GM19455 (cell line): ENCODE data around the gene CARTPT.

Experiments used
- ATAC-seq: cut with Tn5 transposase; IDR thresholded peaks from one replicate; pipeline ENCODE4 v1.9.1; 2021; ENCODE audit not compliant: unreplicated experiment

Gene CARTPT

DNA sequence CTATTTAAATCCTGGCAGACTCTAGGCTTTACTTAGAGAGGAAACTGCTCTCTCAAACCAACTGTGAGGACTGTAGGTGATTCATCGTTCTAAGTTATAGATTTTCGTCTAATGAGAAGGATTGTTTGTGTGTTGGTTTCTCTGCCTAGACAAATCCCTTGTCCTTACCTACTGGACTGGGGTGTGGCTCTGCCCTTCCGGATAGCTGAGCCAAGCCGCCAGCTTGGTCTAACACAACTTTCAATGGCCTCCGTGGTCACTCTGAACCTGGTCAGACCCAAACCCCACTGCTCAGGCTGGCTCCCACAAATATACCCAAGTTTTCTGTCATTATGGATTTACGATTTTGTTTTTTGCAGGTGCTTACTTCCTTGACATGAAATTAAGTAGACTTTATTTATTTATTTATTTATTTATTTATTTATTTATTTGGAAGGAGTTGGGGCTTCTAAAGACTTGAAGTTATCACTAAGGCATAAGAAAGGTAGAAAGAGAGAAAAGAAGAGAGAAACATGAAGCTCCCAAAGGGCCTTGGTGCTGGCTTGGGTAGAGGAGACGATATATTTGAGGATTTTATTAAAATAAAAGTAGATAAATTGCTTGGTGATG, 19.0 kb downstream of the CARTPT start:
- no peak for ATAC-seq

DNA sequence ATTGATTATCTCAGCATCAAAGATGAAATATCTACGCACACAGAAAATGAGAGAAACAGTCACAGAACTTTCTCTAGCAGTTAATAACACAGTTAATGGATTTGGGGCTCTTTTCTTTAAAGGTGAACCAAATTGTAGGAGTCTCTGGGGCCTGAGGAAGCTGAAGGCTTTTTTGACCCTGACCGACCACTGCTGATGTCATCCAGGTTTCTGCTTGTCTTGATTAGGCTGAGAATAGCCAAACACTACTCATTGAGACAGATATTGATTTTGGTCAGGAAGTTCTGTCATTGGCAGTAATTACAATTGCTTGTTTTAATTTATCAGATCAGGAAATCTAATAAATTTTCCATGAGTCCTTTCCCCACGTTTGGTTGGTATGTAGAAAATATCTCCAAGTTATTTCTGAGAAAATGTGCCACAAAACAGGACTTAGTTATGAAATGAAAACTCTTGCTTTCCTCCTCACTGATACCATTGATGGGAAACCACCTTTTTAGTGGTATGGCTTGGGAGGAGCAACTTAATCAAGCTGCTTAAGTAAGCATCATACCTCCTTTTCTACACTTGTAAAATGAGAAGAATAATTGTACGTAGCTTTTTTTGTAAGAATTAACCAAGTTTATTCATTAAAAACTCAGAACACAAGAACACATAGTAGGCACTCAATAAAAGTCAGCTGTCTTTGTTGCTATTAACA, 19.7 kb downstream of the CARTPT start:
- ATAC-seq: no peak

DNA sequence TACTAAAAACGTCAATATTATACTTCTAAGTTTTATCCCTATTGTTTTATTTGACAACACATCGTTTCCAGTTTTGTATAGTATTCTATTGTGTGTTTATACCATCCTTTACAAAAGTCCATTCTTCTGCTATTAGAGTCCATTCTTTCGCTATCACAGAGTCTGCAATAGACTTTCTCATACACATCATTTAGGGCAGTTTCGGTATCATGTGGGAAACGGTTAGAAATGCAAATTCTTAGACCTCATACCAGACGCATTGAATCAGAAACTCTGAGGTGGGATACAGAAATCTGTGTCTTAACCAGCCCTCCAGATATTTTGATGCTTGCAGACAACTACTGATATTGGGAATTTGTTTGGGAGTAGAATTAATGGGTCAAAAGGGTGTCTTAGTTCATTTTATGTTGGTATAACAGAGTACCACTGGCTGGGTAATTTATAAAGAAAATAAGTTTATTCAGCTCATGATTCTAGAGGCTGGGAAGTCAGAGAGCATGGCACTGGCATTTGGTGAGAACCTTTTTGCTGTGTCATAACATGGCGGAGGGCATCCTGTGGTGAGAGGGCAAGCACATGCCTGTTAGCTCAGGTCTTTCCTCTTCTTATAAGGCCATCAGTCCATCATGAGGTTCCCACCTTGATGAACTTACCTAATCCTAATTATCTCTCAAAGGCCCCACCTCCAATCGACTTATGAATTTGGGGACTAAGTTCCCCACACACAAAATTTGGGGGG, 21.1 kb downstream of the CARTPT start:
- peak; percentile 96 for ATAC-seq

DNA sequence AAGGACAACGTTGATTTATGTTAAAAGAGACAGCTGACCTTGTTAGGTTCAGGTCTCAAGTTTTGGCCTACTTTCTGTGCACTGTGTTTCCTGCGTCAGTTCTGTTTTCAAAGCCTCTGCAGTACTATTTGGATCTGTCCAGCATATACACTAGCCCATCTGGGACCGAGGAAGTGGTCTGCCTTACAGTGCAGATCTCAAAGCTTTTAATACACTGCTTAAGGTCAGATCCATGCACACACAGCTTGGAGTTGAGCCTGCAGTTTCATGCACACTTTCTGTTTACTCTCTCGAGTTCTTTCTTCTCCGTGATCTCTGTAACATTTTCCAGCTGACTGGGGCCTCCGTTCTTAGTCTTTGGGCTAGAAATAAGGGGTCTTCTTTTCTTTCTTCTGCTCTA, 24.1 kb downstream of the CARTPT start:
- ATAC-seq: no peak

- ATAC-seq: no peak
These were observed 25.1 kb downstream of the CARTPT start for GRCh38 chr5:71744009-71744790.

DNA sequence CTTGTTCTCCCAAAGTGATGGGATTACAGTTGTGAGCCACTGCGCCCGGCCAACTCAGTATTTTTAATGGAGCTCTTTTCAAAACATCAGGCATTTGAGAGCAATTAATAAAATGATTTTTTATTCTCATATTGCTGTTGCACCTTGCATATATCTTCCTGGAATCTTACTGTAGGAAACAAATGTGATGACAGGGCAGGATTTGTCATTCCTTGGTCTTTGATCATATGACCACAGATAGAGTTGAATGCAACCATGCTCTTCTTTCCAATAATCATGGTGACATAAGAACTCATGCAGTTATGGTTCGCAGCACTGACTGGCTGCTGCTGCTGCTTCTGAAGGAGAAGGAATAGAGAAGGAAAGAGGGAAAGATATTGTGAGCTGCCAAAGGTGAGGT, 28.1 kb downstream of the CARTPT start:
- no peak for ATAC-seq

DNA sequence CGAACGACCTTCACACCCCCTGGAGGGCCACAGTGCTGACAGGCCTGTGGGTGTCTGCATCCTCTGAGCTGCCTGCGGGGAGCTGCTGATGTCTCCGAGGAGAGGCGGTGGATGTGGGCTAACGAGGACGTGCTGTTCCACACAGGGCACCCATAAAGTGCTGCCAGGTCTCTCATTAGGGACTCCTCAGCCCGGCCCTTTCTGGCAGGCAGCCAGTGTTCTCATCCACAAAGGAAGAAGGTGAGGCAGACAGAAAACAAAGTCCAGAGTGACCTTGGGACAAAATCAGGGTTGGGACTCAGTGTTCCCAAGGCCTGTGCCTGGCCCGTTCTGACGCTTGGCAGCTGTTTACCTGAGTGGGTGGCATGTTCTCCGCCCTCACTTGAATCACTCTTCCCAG, 29.3 kb downstream of the CARTPT start:
- ATAC-seq: no peak

GRCh38 chr5:71751422-71751821, 32.3 kb downstream of the CARTPT start:
- no peak for ATAC-seq

DNA sequence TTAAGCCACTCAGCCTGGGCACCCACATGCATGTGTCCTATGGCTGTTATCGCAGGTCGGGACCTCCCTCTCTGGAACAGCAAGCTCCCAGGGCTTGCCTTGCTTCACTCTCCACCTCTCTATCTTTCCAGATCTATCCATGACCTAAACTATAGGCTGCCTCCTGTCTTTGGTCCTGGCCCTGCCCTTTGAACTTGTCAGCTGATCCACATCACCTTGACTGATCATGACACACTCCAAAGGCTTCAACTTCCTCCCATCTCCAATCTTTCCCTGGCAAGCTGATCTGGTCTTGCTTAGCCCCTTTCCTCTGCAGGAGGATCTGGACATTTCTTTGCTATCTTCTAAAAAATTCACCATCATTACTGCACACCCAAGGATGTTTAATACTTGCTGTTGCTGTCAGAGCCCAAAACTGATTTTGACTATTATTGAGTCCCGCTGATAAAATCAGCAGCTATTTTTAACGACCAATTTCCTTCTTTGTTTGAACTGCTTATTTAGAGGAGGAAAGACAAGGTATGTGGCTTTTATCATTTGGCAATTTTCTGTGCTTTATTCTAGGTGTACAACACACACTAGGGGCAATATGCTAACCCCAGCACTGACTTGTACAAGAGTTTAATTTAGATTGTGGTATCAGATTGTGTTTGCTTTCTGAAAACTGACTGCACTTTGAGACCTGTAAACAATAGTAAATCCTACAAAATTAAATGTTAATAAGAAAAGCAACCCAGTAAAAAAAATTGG, 33.5 kb downstream of the CARTPT start:
- no peak for ATAC-seq

DNA sequence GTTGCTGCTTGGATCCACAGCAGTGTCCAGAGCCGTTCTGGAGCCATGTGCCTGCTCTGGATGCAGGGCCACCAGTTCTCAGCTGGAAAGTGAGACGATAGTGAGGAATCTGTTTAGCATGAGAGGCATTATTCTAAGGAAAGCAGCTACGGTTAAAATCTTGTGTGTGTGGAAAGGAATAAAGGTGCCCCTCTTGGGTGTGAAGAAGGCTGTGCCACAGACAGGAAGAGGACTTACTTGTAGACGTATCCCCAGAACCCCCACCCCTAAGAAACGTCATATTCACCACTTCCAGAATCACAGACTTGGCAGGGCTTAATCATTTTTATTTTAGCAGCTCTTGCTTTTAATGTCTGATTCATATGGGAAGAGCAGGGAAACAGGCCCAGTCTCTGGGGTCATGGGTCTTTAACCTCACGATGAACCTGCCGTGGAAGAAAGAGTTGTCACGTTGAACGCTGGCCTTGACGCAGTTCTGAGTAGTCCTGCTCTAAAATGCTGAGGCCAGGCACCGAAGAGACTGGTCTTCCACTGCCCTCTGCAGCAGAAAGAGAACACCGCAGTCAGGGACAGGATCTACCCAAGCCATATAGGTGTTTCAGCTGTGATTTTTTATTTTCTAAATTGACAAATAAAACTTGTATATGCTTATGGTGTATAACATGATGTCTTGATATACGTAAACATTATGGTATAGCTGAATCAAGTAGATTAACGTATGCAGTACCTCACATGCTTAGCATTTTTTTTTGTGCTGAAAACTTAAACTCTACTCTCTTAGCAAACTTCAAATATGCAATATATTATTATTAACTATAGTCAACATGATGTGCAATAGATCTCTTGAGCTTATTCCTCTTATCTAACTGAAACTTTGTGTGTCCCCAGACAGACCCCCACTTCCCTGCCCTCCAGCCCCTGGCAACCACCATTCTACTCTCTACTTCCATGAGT, 38.8 kb downstream of the CARTPT start:
- no peak for ATAC-seq

DNA sequence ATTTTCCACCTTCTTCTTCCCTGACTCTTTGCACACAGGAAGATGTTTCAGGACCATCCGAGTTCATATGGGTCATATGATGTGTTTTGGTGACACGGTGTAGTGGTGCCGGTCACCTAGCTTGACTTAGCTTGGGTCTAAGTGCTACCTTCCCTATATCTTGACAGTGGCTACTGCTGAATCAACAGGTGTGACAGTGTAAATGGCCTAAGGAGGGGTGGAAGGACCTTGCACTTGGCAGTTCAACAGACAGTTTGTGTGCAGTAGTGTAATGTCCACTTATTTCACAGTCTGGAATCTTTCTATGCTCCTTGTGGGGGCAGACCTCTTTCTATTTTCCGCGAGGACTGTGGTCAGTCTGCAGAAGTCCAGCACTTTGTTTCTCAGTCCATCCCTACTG, 43.8 kb downstream of the CARTPT start:
- no peak for ATAC-seq

- no peak for ATAC-seq
These were observed 48.6 kb downstream of the CARTPT start for GRCh38 chr5:71767661-71768060.

DNA sequence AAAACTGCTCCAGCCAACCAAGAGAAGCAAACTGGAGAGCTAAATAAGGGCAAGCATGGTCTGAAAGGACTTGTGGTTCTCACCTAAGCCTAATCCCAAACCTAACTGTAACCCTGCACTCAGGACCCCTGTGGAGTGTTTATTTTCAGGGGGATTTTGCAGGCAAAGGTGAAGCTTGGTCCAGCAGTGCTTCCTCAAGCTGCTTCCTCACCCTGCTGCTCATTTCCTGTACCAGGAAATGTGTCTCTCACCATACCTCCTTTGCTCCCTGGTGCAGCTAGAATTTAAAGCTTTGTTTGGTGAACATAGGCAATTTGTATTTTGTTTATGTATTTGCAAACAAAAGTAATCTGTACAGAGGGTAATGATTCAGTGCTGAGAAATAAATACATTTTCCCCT, 50.2 kb downstream of the CARTPT start:
- ATAC-seq: no peak

GRCh38 chr5:71770381-71770780, 51.3 kb downstream of the CARTPT start:
- no peak for ATAC-seq
